ENCODE data around the gene PACRG.

The PACRG gene

GRCh38 chr6:163226181-163226835 is 498.5 kb downstream of the PACRG start:
- DNase-seq = no peak

- DNase-seq = no peak
These were observed 499.2 kb downstream of the PACRG start for GRCh38 chr6:163226836-163227485.

GRCh38 chr6:163228041-163228440 is 500.3 kb downstream of the PACRG start:
- no peak for DNase-seq

- DNase-seq = no peak
These were observed 501.3 kb downstream of the PACRG start for GRCh38 chr6:163229050-163229449.

GRCh38 chr6:163230901-163231300 is 503.1 kb downstream of the PACRG start:
- DNase-seq = no peak

- peak; percentile 49 for DNase-seq
These were observed 503.7 kb downstream of the PACRG start for GRCh38 chr6:163231356-163232014.

- peak; percentile 49 for DNase-seq
These were observed 504.3 kb downstream of the PACRG start for GRCh38 chr6:163232015-163232523.

- no peak for DNase-seq
These were observed 504.9 kb downstream of the PACRG start for GRCh38 chr6:163232649-163233048.

GRCh38 chr6:163237110-163237509 is 509.3 kb downstream of the PACRG start:
- DNase-seq = no peak

- DNase-seq = no peak
These were observed 512.0 kb downstream of the PACRG start for GRCh38 chr6:163239572-163240340.

GRCh38 chr6:163240556-163240955 is 512.8 kb downstream of the PACRG start:
- no peak for DNase-seq

GRCh38 chr6:163241683-163242082 is 513.9 kb downstream of the PACRG start:
- DNase-seq = no peak

GRCh38 chr6:163243083-163243482 is 515.3 kb downstream of the PACRG start:
- no peak for DNase-seq

- no peak for DNase-seq
These were observed 516.2 kb downstream of the PACRG start for GRCh38 chr6:163243692-163244589.

- DNase-seq = no peak
These were observed 520.3 kb downstream of the PACRG start for GRCh38 chr6:163248051-163248450.

GRCh38 chr6:163249651-163250101 is 521.9 kb downstream of the PACRG start:
- DNase-seq = no peak

- DNase-seq = no peak
These were observed 522.3 kb downstream of the PACRG start for GRCh38 chr6:163250116-163250515.

- no peak for DNase-seq
These were observed 524.4 kb downstream of the PACRG start for GRCh38 chr6:163252061-163252591.

- no peak for DNase-seq
These were observed 525.9 kb downstream of the PACRG start for GRCh38 chr6:163253556-163254213.

- DNase-seq = no peak
These were observed 526.6 kb downstream of the PACRG start for GRCh38 chr6:163254341-163254835.

- DNase-seq = no peak
These were observed 527.5 kb downstream of the PACRG start for GRCh38 chr6:163255265-163255664.

Data from NCI-H510A treated with DMSO at 0.1 percent for 48 hours (cell line).